Peyer's patch (tissue), 4 donors: ENCODE measurements around the gene GALNS.

ENCODE experiments used
- POLR2A ChIP-seq, 2 donors: fragments of 450-650 bp; IDR thresholded peaks; one replicate each; pipeline ENCODE4 v1.5.1; 2017; ENCODE audit warnings: antibody characterized with exemption in 2 of 2, mild to moderate bottlenecking in 2 of 2, moderate library complexity in 2 of 2
- TF ChIP-seq, protein P1 (sequence below), 6 experiments: fragments of 450-650 bp in 4 of 6; fragments of 200-600 bp in 2 of 6; sonication (generic) in 1 of 6; IDR thresholded peaks; one replicate each; pipeline ENCODE4 v1.5.1; 2017 to 2019; ENCODE audit warnings: antibody characterized with exemption in 6 of 6, mild to moderate bottlenecking in 3 of 6, moderate library complexity in 1 of 6

DNA sequence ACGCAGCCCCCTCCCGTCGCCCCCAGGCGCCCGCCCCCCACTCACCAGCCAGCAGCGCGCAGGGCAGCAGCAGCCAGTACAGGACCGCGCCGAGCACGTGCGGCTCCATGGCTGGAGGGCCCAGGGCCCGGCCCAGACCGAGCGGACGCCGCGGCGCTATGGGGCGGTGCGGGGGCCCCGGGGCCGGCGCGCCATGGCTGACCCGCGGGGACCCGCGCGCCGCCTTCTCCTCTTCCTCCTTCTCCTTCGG is 72.0 kb downstream of the GALNS start:
- TF ChIP-seq, protein P1, sequence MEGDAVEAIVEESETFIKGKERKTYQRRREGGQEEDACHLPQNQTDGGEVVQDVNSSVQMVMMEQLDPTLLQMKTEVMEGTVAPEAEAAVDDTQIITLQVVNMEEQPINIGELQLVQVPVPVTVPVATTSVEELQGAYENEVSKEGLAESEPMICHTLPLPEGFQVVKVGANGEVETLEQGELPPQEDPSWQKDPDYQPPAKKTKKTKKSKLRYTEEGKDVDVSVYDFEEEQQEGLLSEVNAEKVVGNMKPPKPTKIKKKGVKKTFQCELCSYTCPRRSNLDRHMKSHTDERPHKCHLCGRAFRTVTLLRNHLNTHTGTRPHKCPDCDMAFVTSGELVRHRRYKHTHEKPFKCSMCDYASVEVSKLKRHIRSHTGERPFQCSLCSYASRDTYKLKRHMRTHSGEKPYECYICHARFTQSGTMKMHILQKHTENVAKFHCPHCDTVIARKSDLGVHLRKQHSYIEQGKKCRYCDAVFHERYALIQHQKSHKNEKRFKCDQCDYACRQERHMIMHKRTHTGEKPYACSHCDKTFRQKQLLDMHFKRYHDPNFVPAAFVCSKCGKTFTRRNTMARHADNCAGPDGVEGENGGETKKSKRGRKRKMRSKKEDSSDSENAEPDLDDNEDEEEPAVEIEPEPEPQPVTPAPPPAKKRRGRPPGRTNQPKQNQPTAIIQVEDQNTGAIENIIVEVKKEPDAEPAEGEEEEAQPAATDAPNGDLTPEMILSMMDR (IDR thresholded peaks at IDR 0.05) = no peak
- no peak for TF ChIP-seq POLR2A (IDR thresholded peaks at IDR 0.05)
